Anterior cingulate cortex (tissue), 58 donors: ENCODE measurements around the gene CNKSR2.

ENCODE experiments used
- DNase-seq, 58 donors: peaks; one replicate each; lab custom pipeline; 2025; lab: John Stamatoyannopoulos, UW

CNKSR2 gene

DNA sequence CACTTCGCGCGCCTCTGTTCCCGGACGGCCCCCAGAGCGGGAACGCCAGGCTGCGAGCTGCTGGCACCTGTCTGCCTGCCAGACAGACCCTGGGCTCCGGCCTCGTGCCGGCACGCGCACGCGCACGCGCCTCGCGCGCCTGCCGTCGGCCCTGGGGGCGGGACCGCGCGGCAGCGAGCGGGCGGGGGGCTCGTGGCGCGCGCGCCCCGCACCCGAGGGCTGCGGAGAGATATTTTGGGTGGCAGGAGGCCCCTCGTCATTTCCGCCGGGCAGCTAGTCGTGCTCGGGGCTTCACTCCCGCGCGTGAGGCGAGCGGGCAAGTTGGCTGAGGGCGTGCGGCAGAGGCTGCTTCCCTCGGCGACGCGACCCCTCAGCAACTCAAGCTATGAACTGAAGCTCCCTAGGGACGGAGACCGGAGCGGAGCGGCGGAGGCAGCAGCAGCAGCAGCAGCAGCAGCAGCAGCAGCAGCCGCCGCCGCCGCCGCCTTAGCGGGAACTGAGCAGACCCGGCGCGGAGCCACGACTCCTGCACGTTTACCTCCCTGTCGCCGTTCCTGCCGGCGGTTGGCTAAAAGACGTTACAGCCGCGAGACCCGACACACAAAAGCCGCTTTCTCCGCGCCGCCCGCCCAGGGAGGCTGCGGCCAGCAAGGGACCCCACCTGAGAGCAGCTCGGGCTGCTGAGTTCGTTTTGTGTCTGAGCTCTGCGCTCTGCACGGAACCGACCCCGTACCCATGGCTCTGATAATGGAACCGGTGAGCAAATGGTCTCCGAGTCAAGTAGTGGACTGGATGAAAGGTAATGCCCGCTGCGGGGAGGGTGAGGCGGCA is at the start of gene CNKSR2:
TSS of gene CNKSR2 (plus strand) at position 256 of the 831 bp plus-strand sequence. CDS start at position 736, 480 bp downstream.
- peak in 55 of 58 donors; percentile 2 to 82 (median 36) for DNase-seq

DNA sequence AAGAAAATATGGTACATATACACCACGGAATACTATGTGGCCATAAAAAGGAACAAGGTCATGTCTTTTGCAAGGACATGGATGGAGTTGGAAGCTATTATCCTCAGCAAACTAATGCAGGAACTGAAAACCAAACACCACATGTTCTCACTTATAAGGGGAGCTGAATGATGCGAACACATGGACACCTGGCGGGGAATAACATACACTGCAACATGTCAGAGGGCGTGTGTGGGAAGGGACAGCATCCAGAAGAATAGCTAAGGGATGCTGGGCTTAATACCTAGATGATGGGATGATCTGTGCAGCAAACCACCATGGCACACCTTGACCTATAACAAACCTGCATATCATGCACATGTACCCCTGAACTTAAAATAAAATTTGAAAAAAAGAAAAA is 19.5 kb upstream of the CNKSR2 start:
- DNase-seq: no peak

DNA sequence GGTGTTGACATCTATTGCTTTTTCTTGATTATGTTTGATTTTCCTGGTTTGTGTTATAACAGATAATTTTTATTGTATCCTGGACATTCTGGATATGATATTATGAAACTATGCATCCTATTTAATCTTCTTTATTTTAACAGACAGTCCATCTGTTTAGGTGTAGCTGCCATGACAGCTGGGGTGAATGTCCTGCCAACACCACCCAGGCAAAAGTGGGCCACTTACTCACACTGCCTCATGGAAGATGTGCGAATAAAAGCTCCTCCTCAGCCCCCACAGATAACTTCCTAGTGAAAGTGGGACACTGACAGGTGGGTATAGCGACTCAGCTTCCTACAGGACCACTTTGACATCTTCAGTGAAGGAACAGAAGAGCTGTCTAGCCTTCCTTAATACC is 18.4 kb upstream of the CNKSR2 start:
- peak in 1 of 58 donors; percentile 2 for DNase-seq

DNA sequence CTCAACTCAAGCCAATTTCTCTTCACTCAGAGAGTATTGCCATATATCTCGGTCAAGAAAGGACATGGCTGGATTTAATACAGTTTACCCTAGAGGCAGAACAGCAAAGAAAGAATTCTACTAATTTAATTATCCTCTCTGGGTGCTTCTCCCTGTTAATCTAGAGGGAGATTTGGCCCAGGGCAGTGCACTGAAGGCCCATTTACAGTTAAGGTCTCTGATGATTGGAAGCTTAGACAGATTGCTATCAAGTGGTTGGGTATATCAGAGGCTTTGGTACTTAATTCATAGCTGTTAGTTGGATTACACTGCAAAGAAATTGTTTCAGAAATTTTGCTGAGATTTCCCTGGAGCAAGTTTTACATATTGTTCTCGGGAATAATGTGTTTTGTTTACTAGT is 4.6 kb upstream of the CNKSR2 start:
- DNase-seq: no peak

DNA sequence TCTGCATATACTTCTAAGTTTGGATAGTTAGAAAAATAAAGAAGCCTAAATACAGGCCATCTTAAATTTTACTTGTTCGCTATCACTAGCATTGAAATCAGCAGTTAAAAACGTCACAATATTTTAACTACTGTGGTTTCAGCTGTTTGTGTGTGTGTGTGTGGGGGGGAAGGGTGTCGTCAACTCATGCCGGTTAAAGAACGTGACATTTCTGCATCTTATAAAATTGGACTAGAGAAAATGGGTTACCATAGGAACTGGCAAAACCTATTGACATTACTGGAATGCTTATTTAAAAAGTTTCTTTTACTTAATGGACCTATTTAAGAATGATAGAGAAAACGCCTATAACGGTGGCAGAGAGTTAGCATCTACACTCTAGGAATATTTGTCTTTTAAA is 1.2 kb upstream of the CNKSR2 start:
- DNase-seq: no peak

DNA sequence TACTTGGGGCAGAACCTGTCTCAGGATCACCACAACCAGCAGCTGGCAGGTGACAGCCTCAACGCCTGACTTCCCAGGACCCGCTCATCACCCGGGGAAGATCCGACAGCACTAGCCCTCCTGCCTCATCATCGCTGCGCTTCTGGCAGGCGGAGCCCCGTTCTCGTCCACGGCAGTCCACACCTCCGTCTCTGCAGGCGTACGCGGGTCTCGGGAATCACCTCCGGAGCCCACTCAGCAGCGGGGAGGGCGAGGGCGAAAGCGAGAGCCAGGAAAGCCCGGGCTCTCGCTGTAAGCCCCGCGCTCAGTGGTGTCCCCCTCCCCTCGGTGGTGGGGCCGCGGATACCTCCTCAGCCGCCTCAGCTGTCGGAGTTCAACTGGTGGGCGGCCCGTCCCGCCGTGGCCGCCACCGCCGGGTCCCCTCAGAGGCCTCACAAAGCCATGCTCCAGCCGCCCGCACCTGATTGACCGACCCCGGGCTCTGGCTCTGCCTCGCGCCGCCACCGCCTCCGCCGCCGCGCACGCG is 518 bp upstream of the CNKSR2 start:
- DNase-seq: peak in 9 of 58 donors; percentile 5 to 39 (median 19)

DNA sequence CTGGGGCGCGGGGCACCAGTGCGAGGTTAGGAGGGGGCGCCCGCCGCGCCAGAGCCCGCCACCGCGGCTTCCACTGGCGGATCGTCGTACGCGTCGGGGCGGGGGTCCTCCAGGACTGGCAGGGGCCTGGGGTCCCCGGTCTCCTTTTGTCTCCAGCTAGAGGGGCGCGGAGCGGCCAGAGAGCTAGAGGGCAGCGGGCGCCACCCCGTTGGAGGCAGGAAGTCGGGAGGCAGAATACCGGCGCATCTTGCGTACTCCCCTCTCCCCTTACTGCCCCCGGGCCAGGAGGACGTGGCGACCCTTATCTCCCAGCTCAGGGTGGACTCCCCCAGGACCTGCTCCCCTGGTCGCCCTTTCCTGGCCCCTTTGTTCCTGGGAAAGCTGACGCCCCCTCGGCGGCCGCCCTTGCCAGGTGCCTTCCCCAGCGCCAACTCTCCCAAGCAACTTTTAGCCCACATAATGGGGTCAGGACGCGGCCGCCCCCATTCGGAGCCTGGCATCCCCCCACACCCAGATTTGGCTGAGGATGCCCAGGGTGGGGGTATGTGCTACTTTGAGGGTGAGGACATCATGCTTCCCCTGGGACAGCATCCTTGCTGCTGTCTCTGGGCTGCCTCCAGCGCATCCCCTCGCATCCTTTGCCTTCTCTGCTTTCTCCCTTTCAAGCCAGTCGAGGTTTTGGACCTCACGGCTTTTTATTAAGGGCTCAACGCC is 933 bp downstream of the CNKSR2 start:
- DNase-seq: no peak

DNA sequence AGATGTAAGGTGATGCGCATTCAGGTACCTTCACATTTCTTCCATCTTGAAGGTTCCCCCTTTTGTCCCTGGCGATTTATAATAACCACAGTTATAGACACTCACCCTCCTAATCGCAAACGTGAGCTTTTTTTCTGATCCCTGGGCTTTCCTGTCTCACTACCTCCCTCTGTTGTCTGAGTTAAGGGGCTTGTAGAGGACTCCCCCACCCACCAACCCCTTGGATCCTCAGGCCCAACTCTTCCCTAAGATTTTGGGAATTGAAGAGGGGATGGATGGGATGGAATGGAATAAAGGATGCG is 1.4 kb downstream of the CNKSR2 start:
- no peak for DNase-seq

DNA sequence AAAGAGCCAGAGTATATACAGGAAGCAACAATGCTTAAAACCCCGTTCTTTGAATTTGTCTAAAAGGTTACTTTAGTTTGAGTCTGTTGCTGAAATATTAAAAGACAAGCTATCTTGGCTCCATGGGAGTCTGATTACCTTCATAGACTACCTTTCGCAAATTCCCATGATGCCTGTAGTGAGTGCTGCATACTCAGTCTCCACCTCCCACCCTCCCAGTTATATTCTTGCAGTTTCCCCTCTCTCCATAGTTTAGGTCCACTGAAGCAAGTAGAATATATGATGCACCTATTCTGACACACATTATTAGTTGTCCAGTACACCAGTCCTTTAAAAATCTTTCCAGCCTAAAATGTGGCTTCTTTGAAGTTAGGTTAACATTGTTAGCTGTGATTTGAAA is 2.4 kb downstream of the CNKSR2 start:
- no peak for DNase-seq

DNA sequence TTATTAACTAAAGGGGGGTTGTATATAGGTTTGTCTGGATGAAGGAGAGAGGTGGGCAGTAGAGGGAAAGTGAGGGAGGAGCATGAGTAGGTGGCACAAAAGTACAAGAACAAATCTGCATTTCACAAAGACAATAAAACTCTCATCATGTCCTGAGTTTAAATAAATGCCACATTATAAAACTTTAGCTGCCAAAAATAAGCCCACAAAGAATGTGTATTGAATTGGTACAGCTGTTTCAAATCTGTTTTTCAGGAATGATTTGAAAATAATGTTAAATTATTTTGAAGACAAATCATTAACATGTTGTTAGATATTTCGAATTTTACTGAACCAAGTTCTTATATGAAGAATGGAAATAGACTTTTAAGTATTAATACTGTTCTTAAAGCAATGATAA is 5.8 kb downstream of the CNKSR2 start:
- no peak for DNase-seq

DNA sequence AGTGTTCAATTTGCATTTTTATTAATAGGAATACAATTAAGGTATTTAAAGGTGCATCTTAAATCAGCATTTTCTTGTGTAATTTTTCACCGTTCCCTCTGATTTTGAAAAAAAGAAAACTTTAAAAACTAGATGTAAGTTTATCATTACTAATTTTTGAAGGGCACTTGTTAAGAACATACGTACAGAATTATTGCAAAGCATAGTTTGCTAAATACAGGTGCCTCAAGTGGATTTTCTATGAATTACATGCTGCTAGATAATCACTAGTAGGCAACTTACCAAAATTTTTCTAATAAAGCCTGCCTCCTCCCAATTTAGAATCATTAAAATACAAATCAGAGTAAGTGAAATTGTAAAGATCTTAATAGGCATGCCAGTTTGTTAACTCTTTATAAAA is 8.5 kb downstream of the CNKSR2 start:
- DNase-seq: no peak

DNA sequence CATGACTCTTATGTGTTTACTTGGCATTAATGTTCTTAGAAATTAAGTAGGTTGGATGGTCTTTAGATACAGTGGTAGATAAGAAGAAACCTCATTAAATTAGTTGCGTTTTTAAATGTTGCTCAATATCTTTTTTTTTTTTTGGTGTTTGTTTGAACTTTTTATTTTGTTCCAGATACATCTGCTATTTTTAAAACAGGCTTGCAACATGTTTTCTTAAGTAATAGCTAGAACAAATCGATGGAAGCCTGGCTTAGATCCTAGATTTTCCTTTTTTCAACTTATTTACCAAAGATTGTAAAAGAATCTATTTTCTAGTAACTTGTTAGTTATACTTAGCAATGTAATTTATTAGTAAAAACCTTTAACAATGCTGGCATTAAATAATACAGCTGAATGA is 9.3 kb downstream of the CNKSR2 start:
- no peak for DNase-seq

DNA sequence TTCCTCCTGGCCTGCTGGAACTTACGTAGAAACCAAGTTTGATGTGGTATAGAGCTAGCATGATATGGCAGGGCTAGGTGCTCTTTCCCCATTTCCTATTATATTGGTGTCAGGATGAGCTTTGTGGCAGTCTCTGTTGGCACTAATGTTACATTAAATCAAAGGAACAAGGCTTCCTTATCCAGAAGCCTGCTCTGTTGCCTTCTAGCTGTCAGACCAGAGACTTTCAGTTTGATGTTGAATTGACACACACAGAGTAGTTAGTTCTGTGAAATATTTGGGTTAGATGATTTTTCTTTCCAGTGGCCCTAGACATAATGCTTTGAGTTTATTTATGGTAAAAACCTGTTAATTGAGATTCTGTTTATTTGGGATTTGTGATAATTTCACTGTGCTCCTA is 10.0 kb downstream of the CNKSR2 start:
- DNase-seq: no peak

DNA sequence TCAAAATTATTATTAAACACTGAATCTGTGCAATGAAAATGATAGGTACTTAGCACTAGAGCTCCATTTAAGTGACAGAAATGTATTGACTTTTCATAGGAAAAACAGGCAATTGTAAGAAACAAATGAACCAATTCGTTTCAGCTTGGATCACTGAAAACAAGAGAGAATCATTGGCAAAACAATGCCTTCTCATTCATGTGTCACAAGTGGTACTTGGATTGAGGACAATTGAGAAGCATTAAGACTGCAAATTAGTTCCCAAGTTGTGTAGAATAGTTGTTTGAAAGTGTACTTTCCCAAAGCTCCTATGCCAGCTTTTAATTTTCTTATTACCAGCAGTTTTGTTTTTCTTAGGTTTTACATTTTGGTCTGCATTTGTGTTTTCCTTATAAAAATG is 20.6 kb downstream of the CNKSR2 start:
- DNase-seq: no peak

DNA sequence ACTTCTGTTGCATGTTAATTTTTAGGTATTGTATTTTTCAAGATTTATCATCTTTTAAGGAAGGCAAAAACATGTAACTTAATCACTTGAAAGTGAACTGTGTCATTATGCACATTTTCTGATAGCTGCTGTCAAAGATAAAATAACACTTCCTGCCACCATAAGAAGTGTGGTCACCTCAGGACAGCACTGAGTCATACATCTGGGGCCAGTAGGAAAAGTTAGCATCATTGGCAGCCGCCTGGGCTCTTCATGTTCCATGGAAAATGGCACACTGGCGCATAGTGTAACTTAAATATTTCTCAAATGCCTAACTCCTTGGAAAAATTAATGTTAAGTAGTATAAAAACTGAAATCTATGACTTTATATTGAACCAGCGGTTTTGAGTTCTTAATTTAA is 24.2 kb downstream of the CNKSR2 start:
- DNase-seq: no peak

DNA sequence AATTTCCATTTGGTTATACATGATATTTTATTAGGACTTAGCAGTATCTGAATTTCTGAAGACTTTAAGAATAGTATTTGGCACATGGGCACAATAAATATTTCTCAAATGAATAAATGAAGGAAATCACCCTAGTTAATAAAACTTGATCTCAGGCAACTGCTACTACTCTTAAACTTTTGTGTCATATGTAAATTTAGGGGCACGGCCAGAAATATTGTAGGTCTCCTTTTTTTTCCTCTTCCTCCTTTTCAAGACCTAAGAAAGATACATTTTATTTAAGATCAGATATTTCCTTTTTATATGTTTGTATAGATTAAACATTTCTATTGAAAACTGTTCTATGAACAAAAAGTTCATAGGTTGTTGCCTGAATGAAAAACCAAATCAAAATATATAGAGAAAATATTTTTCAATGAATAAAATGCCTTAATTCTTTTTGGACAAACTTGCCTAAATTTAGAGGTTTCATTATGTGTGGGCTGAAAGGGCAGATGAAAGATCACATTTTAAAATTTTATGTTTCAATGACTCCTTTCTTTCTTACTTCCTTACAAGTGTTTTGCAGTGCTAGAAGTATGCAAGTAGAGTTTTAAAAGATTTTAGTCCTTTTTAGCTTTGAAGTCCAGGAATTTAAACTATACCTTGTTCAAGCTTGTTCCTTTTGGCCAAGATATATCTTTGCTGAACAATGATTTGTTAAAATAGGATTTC is 26.3 kb downstream of the CNKSR2 start:
- DNase-seq: no peak

DNA sequence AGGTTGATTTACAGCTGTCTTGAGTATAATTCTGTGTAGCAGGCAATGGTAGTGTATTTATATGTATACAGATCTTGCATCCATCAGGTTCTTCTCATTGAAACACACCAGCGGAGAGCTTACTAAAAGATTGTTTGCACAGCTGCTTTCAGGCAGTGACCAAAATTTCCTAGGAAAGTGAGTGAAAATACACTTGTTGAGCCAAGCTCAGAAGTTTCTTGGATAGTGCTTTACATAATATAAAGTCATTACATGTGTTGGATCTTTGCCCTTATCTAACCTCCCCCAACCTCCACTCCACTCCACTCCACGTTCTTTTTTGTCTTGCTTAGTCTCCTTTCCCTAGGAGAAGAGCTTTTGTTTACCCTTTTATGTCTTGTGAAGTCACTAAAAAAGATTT is 34.1 kb downstream of the CNKSR2 start:
- DNase-seq: no peak

DNA sequence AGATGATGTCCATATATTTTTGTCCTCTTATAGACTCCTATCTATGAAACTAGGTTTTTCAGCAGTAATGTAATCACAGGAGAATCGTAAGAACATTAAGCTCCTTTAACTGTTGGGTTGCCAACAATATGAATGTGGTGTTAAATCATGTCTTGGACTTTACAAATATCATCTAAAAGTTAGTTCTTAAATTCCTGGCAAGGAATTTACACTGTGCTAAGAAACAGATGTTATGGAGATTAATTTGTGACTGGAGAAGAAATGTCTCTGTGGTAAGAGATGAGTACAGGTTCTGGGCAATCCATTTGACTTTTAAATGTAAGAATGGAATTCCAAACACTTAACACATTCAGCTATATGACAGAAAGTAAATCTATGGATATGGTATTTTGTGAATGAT is 34.6 kb downstream of the CNKSR2 start:
- DNase-seq: no peak

DNA sequence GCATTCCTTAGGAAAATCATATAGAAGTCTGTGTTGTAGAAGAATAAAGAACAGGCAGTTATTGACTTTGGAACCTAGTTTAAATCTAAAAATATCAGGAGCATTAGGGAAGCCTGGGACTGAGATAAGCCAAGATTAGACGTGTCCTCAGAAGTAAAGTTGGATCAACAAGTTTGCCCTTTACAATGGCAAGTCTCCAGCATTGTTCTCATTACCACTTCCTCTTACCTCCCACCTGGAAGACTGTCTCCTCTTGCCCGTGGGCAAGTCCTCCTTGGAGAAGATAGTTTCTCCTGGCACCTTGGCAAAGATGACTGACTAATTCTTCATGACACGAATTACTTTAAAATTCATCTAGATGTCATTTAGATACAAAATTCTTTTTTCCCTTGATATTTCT is 37.8 kb downstream of the CNKSR2 start:
- no peak for DNase-seq

DNA sequence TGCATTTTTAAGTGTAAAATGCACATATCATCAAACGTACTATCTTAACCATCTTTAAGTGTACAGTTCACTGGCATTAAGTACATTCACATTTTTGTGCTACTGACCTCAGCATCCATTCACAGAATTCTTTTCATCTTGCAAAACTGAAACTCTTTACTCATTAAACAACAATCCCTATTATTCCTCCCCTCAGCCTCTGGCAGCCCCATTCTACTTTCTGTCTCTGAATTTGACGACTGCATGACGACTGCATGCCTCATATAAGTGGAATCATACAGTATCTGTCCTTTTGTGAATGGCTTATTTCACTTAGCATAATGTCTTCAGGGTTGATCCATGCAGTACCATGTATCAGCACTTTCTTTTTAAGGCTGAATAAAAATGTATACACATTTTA is 38.7 kb downstream of the CNKSR2 start:
- DNase-seq: no peak

DNA sequence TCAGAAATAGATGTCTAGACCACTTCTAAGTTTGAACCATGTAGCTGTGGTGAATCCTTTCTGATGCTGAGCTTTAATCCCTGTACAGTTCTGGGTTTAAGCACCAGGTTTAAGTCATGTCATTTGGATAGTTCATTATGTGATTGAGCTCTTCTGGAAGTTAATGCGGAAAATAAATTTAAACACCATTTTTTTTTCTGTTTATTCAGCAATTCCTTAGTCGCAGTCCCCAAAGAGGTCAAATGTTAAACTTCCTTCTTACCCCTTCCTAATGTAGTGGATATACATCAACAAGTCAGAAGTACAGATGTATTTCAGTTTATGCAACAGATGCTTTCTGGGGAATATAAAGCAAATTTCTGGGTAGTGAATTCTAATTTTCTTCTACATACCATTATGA is 52.9 kb downstream of the CNKSR2 start:
- DNase-seq: no peak
